MM.1S (cell line): ENCODE measurements around the gene MEGF8.

Experiments used
- DNase-seq: peaks from one replicate; pipeline ENCODE4 v3.0.0-alpha.2; 2015
- H2AFZ ChIP-seq: fragments of 300-600 bp; sonication (generic); 2 replicates; pipeline ENCODE4 v1.6.0; 2016; ENCODE audit warnings: antibody characterized with exemption, low read length
- H3F3A ChIP-seq: fragments of 300-600 bp; sonication (generic); 2 replicates; pipeline ENCODE4 v1.6.1; 2016; ENCODE audit warnings: mild to moderate bottlenecking, antibody characterized with exemption, low read length, moderate library complexity, mixed read lengths; ENCODE audit not compliant: insufficient read depth
- H3K27ac ChIP-seq: fragments of 300-600 bp; sonication (generic); 2 replicates; pipeline ENCODE4 v1.5.1; 2016; ENCODE audit warnings: mild to moderate bottlenecking, low read length
- H3K27me3 ChIP-seq: fragments of 300-600 bp; sonication (generic); replicated peaks from 2 replicates; pipeline ENCODE4 v1.6.0; 2016; ENCODE audit warnings: low read length; ENCODE audit not compliant: insufficient read depth
- H3K36me3 ChIP-seq: fragments of 300-600 bp; sonication (generic); replicated peaks from 2 replicates; pipeline ENCODE4 v1.6.1; 2016; ENCODE audit warnings: mild to moderate bottlenecking, low read length, mixed read lengths; ENCODE audit not compliant: insufficient read depth
- H3K4me1 ChIP-seq: fragments of 300-600 bp; sonication (generic); 2 replicates; pipeline ENCODE4 v1.6.1; 2016; ENCODE audit warnings: low read length, mixed read lengths
- H3K4me2 ChIP-seq: fragments of 300-600 bp; sonication (generic); 2 replicates; pipeline ENCODE4 v1.6.0; 2016; ENCODE audit warnings: low read depth, low read length
- H3K4me3 ChIP-seq: fragments of 300-600 bp; sonication (generic); 2 replicates; pipeline ENCODE4 v1.5.1; 2016; ENCODE audit warnings: low read length, mixed read lengths
- H3K79me2 ChIP-seq: fragments of 300-600 bp; sonication (generic); 2 replicates; pipeline ENCODE4 v1.6.1; 2016; ENCODE audit warnings: mixed run types, low read length, mixed read lengths
- H3K9ac ChIP-seq: fragments of 300-600 bp; sonication (generic); 2 replicates; pipeline ENCODE4 v1.6.1; 2016; ENCODE audit warnings: low read length, mixed read lengths
- H3K9me2 ChIP-seq: fragments of 300-600 bp; sonication (generic); replicated peaks from 2 replicates; pipeline ENCODE4 v1.6.1; 2016; ENCODE audit warnings: mild to moderate bottlenecking, low read length, mixed read lengths; ENCODE audit not compliant: insufficient read depth
- H3K9me3 ChIP-seq: fragments of 300-600 bp; sonication (generic); replicated peaks from 2 replicates; pipeline ENCODE4 v1.6.1; 2016; ENCODE audit warnings: mild to moderate bottlenecking, low read length, mixed read lengths; ENCODE audit not compliant: insufficient read depth
- H4K20me1 ChIP-seq: fragments of 300-600 bp; sonication (generic); 2 replicates; pipeline ENCODE4 v1.6.1; 2016; ENCODE audit warnings: mild to moderate bottlenecking, low read length, moderate library complexity, mixed read lengths; ENCODE audit not compliant: insufficient read depth
- CTCF ChIP-seq: fragments of 300-600 bp; sonication (generic); IDR thresholded peaks from 2 replicates; pipeline ENCODE4 v1.5.1; 2016; ENCODE audit warnings: antibody characterized with exemption, low read length, mixed read lengths
- EZH2 ChIP-seq: fragments of 300-600 bp; sonication (generic); optimal IDR thresholded peaks from 2 replicates; pipeline ENCODE3; 2017; ENCODE audit warnings: low read depth, mild to moderate bottlenecking, antibody characterized with exemption, low read length, mixed read lengths
- EZH2phosphoT487 ChIP-seq: fragments of 300-600 bp; sonication (generic); IDR thresholded peaks from 2 replicates; pipeline ENCODE4 v1.6.1; 2018; ENCODE audit warnings: antibody characterized with exemption, low read length

Gene MEGF8

DNA sequence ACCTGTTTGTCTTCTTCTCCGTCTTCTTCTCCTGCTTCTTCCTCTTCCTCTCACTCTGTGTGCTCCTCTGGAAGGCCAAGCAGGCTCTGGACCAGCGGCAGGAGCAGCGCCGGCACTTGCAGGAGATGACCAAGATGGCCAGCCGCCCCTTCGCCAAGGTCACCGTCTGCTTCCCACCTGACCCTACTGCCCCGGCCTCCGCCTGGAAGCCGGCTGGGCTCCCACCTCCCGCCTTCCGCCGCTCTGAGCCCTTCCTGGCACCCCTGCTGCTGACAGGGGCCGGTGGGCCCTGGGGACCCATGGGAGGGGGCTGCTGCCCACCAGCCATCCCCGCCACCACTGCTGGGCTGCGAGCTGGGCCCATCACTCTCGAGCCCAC lies 50.7 kb downstream of the MEGF8 start:
- H3K36me3 ChIP-seq: no peaks in the 10 kb centered on the region
- no peaks in the 10 kb centered on the region for H3K9me3 ChIP-seq
- no peaks in the 10 kb centered on the region for H3K9me2 ChIP-seq
- H3F3A ChIP-seq: no peaks in the 10 kb centered on the region
- no peak for DNase-seq
- no peak overlapping the region for H3K4me2 ChIP-seq
- H3K4me3 ChIP-seq: no peak overlapping the region
- no peaks in the 10 kb centered on the region for H4K20me1 ChIP-seq
- H3K27me3 ChIP-seq: peaks cover 6% of the 10 kb centered on the region
- H3K79me2 ChIP-seq: no peaks in the 10 kb centered on the region
- no peaks in the 10 kb centered on the region for H3K4me1 ChIP-seq
- H3K27ac ChIP-seq: no peak overlapping the region
- no peak overlapping the region for H2AFZ ChIP-seq
- no peak overlapping the region for H3K9ac ChIP-seq
- TF ChIP-seq CTCF: no peak
- TF ChIP-seq EZH2: no peak
- TF ChIP-seq EZH2phosphoT487: no peak

DNA sequence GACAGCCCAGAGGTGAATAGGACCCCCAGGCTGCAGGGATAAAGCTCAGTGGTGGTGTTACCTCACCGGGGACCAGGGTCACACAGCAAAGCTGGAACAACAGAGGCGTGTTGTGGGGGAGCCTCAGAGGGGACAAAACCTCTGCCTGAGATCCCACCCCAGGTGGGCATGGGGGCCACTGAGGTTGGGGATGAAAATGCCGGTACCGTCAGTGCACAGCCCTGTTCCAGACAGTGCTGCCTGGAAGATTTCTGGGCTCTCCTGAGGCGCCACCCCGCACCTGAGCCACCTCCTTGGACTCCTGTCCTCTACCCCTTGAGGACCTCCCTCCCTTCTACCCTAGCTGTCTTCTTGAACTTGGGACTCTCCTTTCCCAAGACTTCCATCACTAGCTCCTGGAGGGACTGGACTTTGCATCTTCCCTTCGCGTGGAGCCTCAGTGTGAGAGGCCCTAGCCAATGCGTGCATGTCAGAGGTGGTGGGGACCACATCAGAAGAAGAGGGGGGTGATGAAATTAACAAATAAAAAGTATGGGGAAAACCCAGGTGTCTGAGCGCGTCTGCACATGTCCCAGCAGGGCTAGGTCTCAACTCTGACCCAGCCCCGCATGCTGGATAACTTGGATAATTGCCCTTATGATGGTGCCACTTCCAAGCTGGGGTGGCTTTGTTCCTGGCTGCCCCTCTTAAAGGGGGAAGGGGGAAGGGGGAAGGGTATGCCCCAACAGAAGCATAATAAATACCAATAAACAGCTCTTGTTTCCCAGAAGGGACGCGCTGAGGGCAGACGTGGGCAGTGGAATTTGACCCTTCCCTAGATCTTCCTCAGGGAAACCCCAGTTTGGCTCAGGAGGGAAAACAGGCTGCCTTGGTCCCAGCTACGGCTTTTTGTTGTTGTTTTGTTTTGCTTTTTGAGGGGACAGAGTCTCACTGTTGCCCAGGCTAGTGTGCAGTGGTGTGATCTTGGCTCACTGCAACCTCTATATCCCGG lies 53.1 kb downstream of the MEGF8 start:
- Histone ChIP-seq H3K9ac (no peak overlapping the region), H3K9me3 (no peaks in the 10 kb centered on the region), H3K4me2 (no peak overlapping the region), H3K9me2 (no peaks in the 10 kb centered on the region), H3K27ac (no peak overlapping the region), H3K4me3 (no peak overlapping the region), H3K4me1 (no peaks in the 10 kb centered on the region), H3F3A (no peaks in the 10 kb centered on the region), H3K79me2 (no peaks in the 10 kb centered on the region), H3K27me3 (peaks cover 10% of the 10 kb centered on the region), H4K20me1 (no peaks in the 10 kb centered on the region), H3K36me3 (no peaks in the 10 kb centered on the region), H2AFZ (no peak overlapping the region)
- no peak for DNase-seq
- TF ChIP-seq CTCF (no peak), EZH2phosphoT487 (no peak), EZH2 (no peak)

- Histone ChIP-seq H3K9me2 (no peaks in the 10 kb centered on the region), H3K4me2 (no peak overlapping the region), H3F3A (no peaks in the 10 kb centered on the region), H3K4me1 (no peaks in the 10 kb centered on the region), H3K36me3 (no peaks in the 10 kb centered on the region), H3K27ac (no peak overlapping the region), H3K9me3 (no peaks in the 10 kb centered on the region), H3K27me3 (peaks cover 10% of the 10 kb centered on the region), H3K9ac (no peak overlapping the region), H3K79me2 (no peaks in the 10 kb centered on the region), H2AFZ (no peak overlapping the region), H3K4me3 (no peak overlapping the region), H4K20me1 (no peaks in the 10 kb centered on the region)
- TF ChIP-seq EZH2 (no peak), CTCF (no peak), EZH2phosphoT487 (no peak)
- no peak for DNase-seq
Observed at GRCh38 chr19:42380155-42380554, 54.7 kb downstream of the MEGF8 start.
